Measurements from ENCODE around the gene ARHGEF17. TPM values are rescaled to one million over a fixed set of nuclear protein-coding genes. Genes with fewer than 3 reads are reported as not detected.

The ARHGEF17 gene
- total RNA-seq, 1 donor from 2014 or later, result 16.3 TPM

GRCh38 chr11:73312036-73312435, 4.0 kb downstream of the ARHGEF17 start:
- no peak for FAIRE-seq
- DNase-seq (ENCODE audit: low spot score in 2 of 2), result no peak

GRCh38 chr11:73312851-73313327, 4.8 kb downstream of the ARHGEF17 start:
- FAIRE-seq (no peak), DNase-seq (ENCODE audit: low spot score in 2 of 2) (no peak)

GRCh38 chr11:73313652-73314051, 5.6 kb downstream of the ARHGEF17 start:
- DNase-seq (ENCODE audit: low spot score in 2 of 2), result no peak
- FAIRE-seq, result no peak

GRCh38 chr11:73314117-73314961, 6.3 kb downstream of the ARHGEF17 start:
- FAIRE-seq, result no peak
- peak; percentile 65 to 75 for DNase-seq (ENCODE audit: low spot score in 2 of 2)

- no peak for FAIRE-seq
Observed at GRCh38 chr11:73315293-73316020, 7.4 kb downstream of the ARHGEF17 start.

GRCh38 chr11:73316422-73316821, 8.3 kb downstream of the ARHGEF17 start:
- FAIRE-seq (no peak), DNase-seq (ENCODE audit: low spot score in 2 of 2) (no peak)

More at GRCh38 chr11:73315293-73316020, 7.4 kb downstream of the ARHGEF17 start:
- DNase-seq (ENCODE audit: low spot score in 2 of 2), result no peak

- no peak for DNase-seq (ENCODE audit: low spot score in 2 of 2)
- no peak for FAIRE-seq
Observed at GRCh38 chr11:73317373-73317772, 9.3 kb downstream of the ARHGEF17 start.

GRCh38 chr11:73317803-73318202, 9.7 kb downstream of the ARHGEF17 start:
- DNase-seq (ENCODE audit: low spot score in 2 of 2) (no peak), FAIRE-seq (no peak)

- FAIRE-seq, result no peak
Observed at GRCh38 chr11:73318501-73319011, 10.5 kb downstream of the ARHGEF17 start.

GRCh38 chr11:73320763-73321603, 12.9 kb downstream of the ARHGEF17 start:
- FAIRE-seq (no peak), DNase-seq (ENCODE audit: low spot score in 2 of 2) (no peak)

More at GRCh38 chr11:73318501-73319011, 10.5 kb downstream of the ARHGEF17 start:
- no peak for DNase-seq (ENCODE audit: low spot score in 2 of 2)

- DNase-seq (ENCODE audit: low spot score in 2 of 2), result no peak
- no peak for FAIRE-seq
Observed at GRCh38 chr11:73321604-73322381, 13.7 kb downstream of the ARHGEF17 start.

GRCh38 chr11:73322382-73323306, 14.6 kb downstream of the ARHGEF17 start:
- DNase-seq (ENCODE audit: low spot score in 2 of 2), result no peak
- no peak for FAIRE-seq

- no peak for FAIRE-seq
- DNase-seq (ENCODE audit: low spot score in 2 of 2), result no peak
Observed at GRCh38 chr11:73323464-73323863, 15.4 kb downstream of the ARHGEF17 start.

GRCh38 chr11:73324116-73324515, 16.0 kb downstream of the ARHGEF17 start:
- no peak for FAIRE-seq
- DNase-seq (ENCODE audit: low spot score in 2 of 2), result no peak

- DNase-seq (ENCODE audit: low spot score in 2 of 2) (no peak), FAIRE-seq (no peak)
Observed at GRCh38 chr11:73324665-73325035, 16.6 kb downstream of the ARHGEF17 start.

- FAIRE-seq, result no peak
- no peak for DNase-seq (ENCODE audit: low spot score in 2 of 2)
Observed at GRCh38 chr11:73325036-73325981, 17.2 kb downstream of the ARHGEF17 start.

Measured in frontal cortex (tissue), 4 donors.